ENCODE data around the gene TM4SF18. TPM values are rescaled to one million over a fixed set of nuclear protein-coding genes. Genes with fewer than 3 reads are reported as not detected.
"Not testable (repeated sequence)": the region's sequence is repeated elsewhere in the genome, so short reads cannot be mapped to it uniquely, and the experiment has no call there.

The TM4SF18 gene
- polyA plus RNA-seq, 2 donors, result 0.53 to 1.2 TPM

GRCh38 chr3:149352556-149352955, 19.1 kb upstream of the TM4SF18 start:
- Histone ChIP-seq H3K27ac (ENCODE audit: low read depth in 2 of 2, low read length in 1 of 2) (peak overlapping the region in 1 of 2 donors; percentile 9), H3K4me3 (ENCODE audit: low read depth in 1 of 2, low read length in 2 of 2) (no peak overlapping the region), H3K4me1 (ENCODE audit: control insufficient read depth in 2 of 2, insufficient read depth in 2 of 2, low read length in 1 of 2) (no peaks in the 10 kb centered on the region), H3K27me3 (ENCODE audit: control insufficient read depth in 1 of 2, insufficient read depth in 2 of 2, low read length in 2 of 2) (no peaks in the 10 kb centered on the region), H3K36me3 (ENCODE audit: control insufficient read depth in 2 of 2, insufficient read depth in 2 of 2, low read length in 1 of 2) (no peaks in the 10 kb centered on the region), H3K9me3 (ENCODE audit: control insufficient read depth in 2 of 2, insufficient read depth in 1 of 2, low read depth in 1 of 2, low read length in 1 of 2) (no peaks in the 10 kb centered on the region)
- WGBS, 2 donors, result 43 to 49% methylated on average over 7 of the region's 7 CpGs

- Histone ChIP-seq H3K9me3 (ENCODE audit: control insufficient read depth in 2 of 2, insufficient read depth in 1 of 2, low read depth in 1 of 2, low read length in 1 of 2) (no peaks in the 10 kb centered on the region), H3K4me3 (ENCODE audit: low read depth in 1 of 2, low read length in 2 of 2) (no peak overlapping the region), H3K36me3 (ENCODE audit: control insufficient read depth in 2 of 2, insufficient read depth in 2 of 2, low read length in 1 of 2) (no peaks in the 10 kb centered on the region), H3K4me1 (ENCODE audit: control insufficient read depth in 2 of 2, insufficient read depth in 2 of 2, low read length in 1 of 2) (peaks cover 0 to 3% of the 10 kb centered on the region in 2 donors), H3K27ac (ENCODE audit: low read depth in 2 of 2, low read length in 1 of 2) (no peak overlapping the region), H3K27me3 (ENCODE audit: control insufficient read depth in 1 of 2, insufficient read depth in 2 of 2, low read length in 2 of 2) (no peaks in the 10 kb centered on the region)
- WGBS, 2 donors, result 86 to 87% methylated on average over 4 of the region's 4 CpGs
Measured at GRCh38 chr3:149343951-149344350, 10.5 kb upstream of the TM4SF18 start.

GRCh38 chr3:149342413-149343380, 9.3 kb upstream of the TM4SF18 start:
- no peaks in the 10 kb centered on the region for H3K27me3 ChIP-seq (ENCODE audit: control insufficient read depth in 1 of 2, insufficient read depth in 2 of 2, low read length in 2 of 2)
- peak overlapping the region; percentile 58 to 66 for H3K27ac ChIP-seq (ENCODE audit: low read depth in 2 of 2, low read length in 1 of 2)
- 67% methylated on average over 4 of the region's 4 CpGs for WGBS, 2 donors
- H3K9me3 ChIP-seq (ENCODE audit: control insufficient read depth in 2 of 2, insufficient read depth in 1 of 2, low read depth in 1 of 2, low read length in 1 of 2), result no peaks in the 10 kb centered on the region
- H3K36me3 ChIP-seq (ENCODE audit: control insufficient read depth in 2 of 2, insufficient read depth in 2 of 2, low read length in 1 of 2), result no peaks in the 10 kb centered on the region
- peaks cover 0 to 3% of the 10 kb centered on the region in 2 donors for H3K4me1 ChIP-seq (ENCODE audit: control insufficient read depth in 2 of 2, insufficient read depth in 2 of 2, low read length in 1 of 2)
- H3K4me3 ChIP-seq (ENCODE audit: low read depth in 1 of 2, low read length in 2 of 2), result no peak overlapping the region

GRCh38 chr3:149340310-149340933, 7.0 kb upstream of the TM4SF18 start:
- H3K4me1 ChIP-seq (ENCODE audit: control insufficient read depth in 2 of 2, insufficient read depth in 2 of 2, low read length in 1 of 2), result peaks cover 0 to 3% of the 10 kb centered on the region in 2 donors
- H3K9me3 ChIP-seq (ENCODE audit: control insufficient read depth in 2 of 2, insufficient read depth in 1 of 2, low read depth in 1 of 2, low read length in 1 of 2), result no peaks in the 10 kb centered on the region
- no peaks in the 10 kb centered on the region for H3K36me3 ChIP-seq (ENCODE audit: control insufficient read depth in 2 of 2, insufficient read depth in 2 of 2, low read length in 1 of 2)
- H3K27ac ChIP-seq (ENCODE audit: low read depth in 2 of 2, low read length in 1 of 2), result peak overlapping the region; percentile 44 to 72
- no peaks in the 10 kb centered on the region for H3K27me3 ChIP-seq (ENCODE audit: control insufficient read depth in 1 of 2, insufficient read depth in 2 of 2, low read length in 2 of 2)
- 9 to 10% methylated on average over 1 of the region's 1 CpG for WGBS, 2 donors
- no peak overlapping the region for H3K4me3 ChIP-seq (ENCODE audit: low read depth in 1 of 2, low read length in 2 of 2)

GRCh38 chr3:149339931-149340309, 6.5 kb upstream of the TM4SF18 start:
- Histone ChIP-seq H3K9me3 (ENCODE audit: control insufficient read depth in 2 of 2, insufficient read depth in 1 of 2, low read depth in 1 of 2, low read length in 1 of 2) (no peaks in the 10 kb centered on the region), H3K4me3 (ENCODE audit: low read depth in 1 of 2, low read length in 2 of 2) (no peak overlapping the region), H3K36me3 (ENCODE audit: control insufficient read depth in 2 of 2, insufficient read depth in 2 of 2, low read length in 1 of 2) (no peaks in the 10 kb centered on the region), H3K4me1 (ENCODE audit: control insufficient read depth in 2 of 2, insufficient read depth in 2 of 2, low read length in 1 of 2) (peaks cover 0 to 3% of the 10 kb centered on the region in 2 donors), H3K27ac (ENCODE audit: low read depth in 2 of 2, low read length in 1 of 2) (peak overlapping the region; percentile 2 to 64), H3K27me3 (ENCODE audit: control insufficient read depth in 1 of 2, insufficient read depth in 2 of 2, low read length in 2 of 2) (no peaks in the 10 kb centered on the region)
- 6 to 9% methylated on average over 5 of the region's 5 CpGs for WGBS, 2 donors

GRCh38 chr3:149337486-149337885, 4.0 kb upstream of the TM4SF18 start:
- H3K36me3 ChIP-seq (ENCODE audit: control insufficient read depth in 2 of 2, insufficient read depth in 2 of 2, low read length in 1 of 2); H3K9me3 ChIP-seq (ENCODE audit: control insufficient read depth in 2 of 2, insufficient read depth in 1 of 2, low read depth in 1 of 2, low read length in 1 of 2); H3K27me3 ChIP-seq (ENCODE audit: control insufficient read depth in 1 of 2, insufficient read depth in 2 of 2, low read length in 2 of 2); H3K4me3 ChIP-seq (ENCODE audit: low read depth in 1 of 2, low read length in 2 of 2); H3K27ac ChIP-seq (ENCODE audit: low read depth in 2 of 2, low read length in 1 of 2); H3K4me1 ChIP-seq (ENCODE audit: control insufficient read depth in 2 of 2, insufficient read depth in 2 of 2, low read length in 1 of 2): not testable (repeated sequence)
- 83 to 89% methylated on average over 1 of the region's 1 CpG for WGBS, 2 donors

- H3K4me1 ChIP-seq (ENCODE audit: control insufficient read depth in 2 of 2, insufficient read depth in 2 of 2, low read length in 1 of 2), result no peaks in the 10 kb centered on the region
- no peaks in the 10 kb centered on the region for H3K36me3 ChIP-seq (ENCODE audit: control insufficient read depth in 2 of 2, insufficient read depth in 2 of 2, low read length in 1 of 2)
- no peaks in the 10 kb centered on the region for H3K27me3 ChIP-seq (ENCODE audit: control insufficient read depth in 1 of 2, insufficient read depth in 2 of 2, low read length in 2 of 2)
- no peaks in the 10 kb centered on the region for H3K9me3 ChIP-seq (ENCODE audit: control insufficient read depth in 2 of 2, insufficient read depth in 1 of 2, low read depth in 1 of 2, low read length in 1 of 2)
- H3K4me3 ChIP-seq (ENCODE audit: low read depth in 1 of 2, low read length in 2 of 2), result no peak overlapping the region
- H3K27ac ChIP-seq (ENCODE audit: low read depth in 2 of 2, low read length in 1 of 2), result no peak overlapping the region
Measured at GRCh38 chr3:149336925-149337324, 3.5 kb upstream of the TM4SF18 start.

GRCh38 chr3:149332771-149333170, 665 bp downstream of the TM4SF18 start:
- Histone ChIP-seq H3K27me3 (ENCODE audit: control insufficient read depth in 1 of 2, insufficient read depth in 2 of 2, low read length in 2 of 2) (no peaks in the 10 kb centered on the region), H3K4me1 (ENCODE audit: control insufficient read depth in 2 of 2, insufficient read depth in 2 of 2, low read length in 1 of 2) (no peaks in the 10 kb centered on the region), H3K9me3 (ENCODE audit: control insufficient read depth in 2 of 2, insufficient read depth in 1 of 2, low read depth in 1 of 2, low read length in 1 of 2) (no peaks in the 10 kb centered on the region), H3K36me3 (ENCODE audit: control insufficient read depth in 2 of 2, insufficient read depth in 2 of 2, low read length in 1 of 2) (no peaks in the 10 kb centered on the region), H3K4me3 (ENCODE audit: low read depth in 1 of 2, low read length in 2 of 2) (no peak overlapping the region), H3K27ac (ENCODE audit: low read depth in 2 of 2, low read length in 1 of 2) (no peak overlapping the region)

GRCh38 chr3:149332227-149332765, 1.1 kb downstream of the TM4SF18 start:
- 5 to 9% methylated on average over 1 of the region's 1 CpG for WGBS, 2 donors
- Histone ChIP-seq H3K4me3 (ENCODE audit: low read depth in 1 of 2, low read length in 2 of 2) (no peak overlapping the region), H3K27ac (ENCODE audit: low read depth in 2 of 2, low read length in 1 of 2) (no peak overlapping the region)

More at GRCh38 chr3:149332227-149332765, 1.1 kb downstream of the TM4SF18 start:
- Histone ChIP-seq H3K4me1 (ENCODE audit: control insufficient read depth in 2 of 2, insufficient read depth in 2 of 2, low read length in 1 of 2) (no peaks in the 10 kb centered on the region), H3K27me3 (ENCODE audit: control insufficient read depth in 1 of 2, insufficient read depth in 2 of 2, low read length in 2 of 2) (no peaks in the 10 kb centered on the region), H3K36me3 (ENCODE audit: control insufficient read depth in 2 of 2, insufficient read depth in 2 of 2, low read length in 1 of 2) (no peaks in the 10 kb centered on the region), H3K9me3 (ENCODE audit: control insufficient read depth in 2 of 2, insufficient read depth in 1 of 2, low read depth in 1 of 2, low read length in 1 of 2) (no peaks in the 10 kb centered on the region)

Measured in esophagus (tissue), 2 donors.